HG02970 (cell line): ENCODE results near the gene CD200R1L.

Experiments used
- ATAC-seq: cut with Tn5 transposase; IDR thresholded peaks from one replicate; pipeline ENCODE4 v1.9.1; 2021; ENCODE audit warnings: mild to moderate bottlenecking, moderate library complexity, moderate number of reproducible peaks; ENCODE audit not compliant: unreplicated experiment, low FRiP score

CD200R1L gene

GRCh38 chr3:112822064-112823055, 24.3 kb downstream of the CD200R1L start:
- no peak for ATAC-seq

GRCh38 chr3:112818289-112818688, 28.4 kb downstream of the CD200R1L start:
- no peak for ATAC-seq

GRCh38 chr3:112817797-112818196, 28.9 kb downstream of the CD200R1L start:
- no peak for ATAC-seq

GRCh38 chr3:112817271-112817670, 29.4 kb downstream of the CD200R1L start:
- ATAC-seq, result no peak

GRCh38 chr3:112815981-112816380, 30.7 kb downstream of the CD200R1L start:
- ATAC-seq, result no peak

GRCh38 chr3:112814266-112814665, 32.4 kb downstream of the CD200R1L start:
- no peak for ATAC-seq

GRCh38 chr3:112813723-112814171, 32.9 kb downstream of the CD200R1L start:
- no peak for ATAC-seq

- no peak for ATAC-seq
These were observed 33.6 kb downstream of the CD200R1L start for GRCh38 chr3:112813016-112813415.

GRCh38 chr3:112811917-112812660, 34.6 kb downstream of the CD200R1L start:
- no peak for ATAC-seq

- ATAC-seq, result no peak
These were observed 35.4 kb downstream of the CD200R1L start for GRCh38 chr3:112811131-112811884.

GRCh38 chr3:112810561-112810960, 36.1 kb downstream of the CD200R1L start:
- no peak for ATAC-seq

GRCh38 chr3:112808136-112808535, 38.5 kb downstream of the CD200R1L start:
- no peak for ATAC-seq

GRCh38 chr3:112807685-112808084, 39.0 kb downstream of the CD200R1L start:
- ATAC-seq, result no peak

- no peak for ATAC-seq
These were observed 39.8 kb downstream of the CD200R1L start for GRCh38 chr3:112806903-112807302.

- no peak for ATAC-seq
These were observed 41.5 kb downstream of the CD200R1L start for GRCh38 chr3:112805126-112805525.

- no peak for ATAC-seq
These were observed 42.6 kb downstream of the CD200R1L start for GRCh38 chr3:112804021-112804420.

GRCh38 chr3:112803467-112803866, 43.2 kb downstream of the CD200R1L start:
- ATAC-seq, result no peak

- ATAC-seq, result no peak
These were observed 44.3 kb downstream of the CD200R1L start for GRCh38 chr3:112802338-112802737.

- no peak for ATAC-seq
These were observed 46.7 kb downstream of the CD200R1L start for GRCh38 chr3:112799946-112800345.

- no peak for ATAC-seq
These were observed 52.0 kb downstream of the CD200R1L start for GRCh38 chr3:112794622-112795172.
